Measurements from ENCODE around the gene MX2. TPM values are rescaled to one million over a fixed set of nuclear protein-coding genes. Genes with fewer than 3 reads are reported as not detected.

MX2 gene
- total and polyA plus RNA-seq, 2 of the 8 experiments (the other 6 are each of a cell fraction or from before 2014, with no cell fraction given): 3.1 to 8.9 TPM

- Histone ChIP-seq H2AFZ (ENCODE audit: low read length) (no peak overlapping the region), H3K27ac (ENCODE audit: low read depth, low read length) (no peak overlapping the region), H3K9ac (replicated peaks in 1 of 4; ENCODE audit: extremely low read depth in 1 of 4, low read depth in 3 of 4, low read length in 3 of 4) (no peak overlapping the region), H3K23me2 (ENCODE audit: low read depth, low read length) (no peaks in the 10 kb centered on the region), H3K4me3 (ENCODE audit: extremely low read depth in 1 of 4, insufficient read depth in 2 of 4, low read depth in 3 of 4, low read length in 4 of 4) (no peak overlapping the region), H3K14ac (ENCODE audit: insufficient read length) (no peak overlapping the region), H3K4me1 (replicated peaks in 1 of 4; ENCODE audit: control insufficient read depth in 3 of 4, insufficient read depth in 4 of 4, low read length in 3 of 4) (no peaks in the 10 kb centered on the region), H3K27me3 (replicated peaks in 1 of 4; ENCODE audit: control insufficient read depth in 3 of 4, extremely low read depth in 1 of 4, insufficient read depth in 3 of 4, low read length in 3 of 4) (no peaks in the 10 kb centered on the region), H3K79me1 (ENCODE audit: low read depth, low read length) (no peaks in the 10 kb centered on the region), H3K56ac (replicated peaks; ENCODE audit: insufficient read length, low read depth, low read length) (no peak overlapping the region), H2BK20ac (ENCODE audit: low read length) (no peak overlapping the region), H2BK120ac (replicated peaks; ENCODE audit: low read depth, low read length) (no peak overlapping the region), H2BK15ac (ENCODE audit: low read length) (no peak overlapping the region), H3K79me2 (ENCODE audit: control insufficient read depth in 1 of 2, insufficient read depth in 2 of 2, low read length in 2 of 2) (no peaks in the 10 kb centered on the region), H3K9me3 (ENCODE audit: insufficient read depth in 2 of 2, low read depth in 1 of 2, low read length in 1 of 2) (0 out of 4 replicates have a peak, but pooled peaks cover 0 to 2% of the 10 kb centered on the region in 2 experiments), H2BK12ac (ENCODE audit: low read depth, low read length) (no peak overlapping the region), H3K4ac (replicated peaks; ENCODE audit: insufficient read length, low read depth, low read length) (no peak overlapping the region), H3K36me3 (ENCODE audit: control insufficient read depth in 2 of 4, insufficient read depth in 4 of 4, low read length in 3 of 4) (no peaks in the 10 kb centered on the region), H4K91ac (replicated peaks; ENCODE audit: insufficient read length, low read length) (no peak overlapping the region), H4K5ac (ENCODE audit: insufficient read length, low read depth, low read length) (no peak overlapping the region), H4K8ac (ENCODE audit: extremely low read depth, insufficient read depth, low read length) (no peak overlapping the region), H3K23ac (ENCODE audit: insufficient read length) (no peak overlapping the region), H3K18ac (ENCODE audit: extremely low read depth, low read length) (no peak overlapping the region), H2AK5ac (ENCODE audit: low read depth, low read length) (no peak overlapping the region), H3K4me2 (ENCODE audit: insufficient read depth in 1 of 2, low read depth in 2 of 2, low read length in 2 of 2) (no peak overlapping the region), H4K20me1 (replicated peaks in 1 of 2; ENCODE audit: control insufficient read depth in 1 of 2, insufficient read depth in 2 of 2, low read length in 2 of 2) (no peaks in the 10 kb centered on the region), H2BK5ac (ENCODE audit: low read depth, low read length) (no peak overlapping the region)
- ChIA-PET POLR2A (ENCODE audit: partially characterized antibody) (no interaction called here), CTCF (ENCODE audit: partially characterized antibody) (interaction anchor here (0.6 to 3.5 kb wide), 9 partner anchors 14 to 988 kb away, joined by 3 to 21 read pairs (median 6); partner anchors contain the start of gene MX1)
- TF ChIP-seq ATF3 (IDR thresholded peaks at IDR 0.05; ENCODE audit: insufficient read depth, low read depth, low read length): no peak
- TF ChIP-seq E2F6 (IDR thresholded peaks at IDR 0.05): no peak
- FAIRE-seq: no peak
- DNase-seq (ENCODE audit: low read depth in 1 of 2, low spot score in 2 of 2): no peak
- WGBS, 2 experiments (ENCODE audit: extremely low coverage in 1 of 2, insufficient coverage in 1 of 2, insufficient read length in 1 of 2, insufficient replicate concordance in 2 of 2, low coverage in 1 of 2, low lambda C conversion rate in 2 of 2, missing lambda C conversion rate in 1 of 2): 94% methylated on average over 1 of the region's 1 CpG; no CpG with 5 or more reads in 1 of the 2 experiments
Measured at GRCh38 chr21:41410361-41410760, 48.5 kb downstream of the MX2 start.
